Measurements from ENCODE around the gene CLASRP.

Gene CLASRP

DNA sequence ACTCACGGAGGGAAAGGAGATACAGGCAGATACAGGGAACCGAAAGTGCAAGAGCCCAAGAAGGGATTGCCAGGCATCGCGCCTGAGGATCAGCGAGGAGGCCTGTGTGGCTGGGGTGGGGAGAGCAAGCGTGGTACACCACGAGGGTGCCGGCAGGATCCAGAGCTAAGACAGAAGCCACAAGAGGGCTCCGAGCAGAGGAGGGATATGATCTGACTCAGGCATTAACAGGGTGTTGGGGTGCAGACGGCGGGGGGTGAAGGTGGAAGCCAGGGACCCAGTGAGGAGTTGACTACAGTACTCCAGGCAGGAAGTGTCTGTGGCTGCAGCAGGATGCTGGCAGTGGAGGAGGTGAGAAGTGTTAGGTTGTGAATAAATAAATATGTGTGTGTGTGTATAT lies 48.7 kb downstream of the CLASRP start:
- no CpG with 5 or more reads among the region's 11 CpGs for WGBS (ENCODE audit: extremely low coverage, insufficient coverage, low lambda C conversion rate)
- H3K4me2 ChIP-seq (ENCODE audit: low read length), result no peak overlapping the region
- no peak overlapping the region for H2BK15ac ChIP-seq (replicated peaks; ENCODE audit: low read depth)
- H3K79me2 ChIP-seq (ENCODE audit: control insufficient read depth, insufficient read depth, low read length), result peaks cover 9% of the 10 kb centered on the region
- H3K79me1 ChIP-seq (ENCODE audit: low read length), result peaks cover 8% of the 10 kb centered on the region
- H2AK5ac ChIP-seq (ENCODE audit: low read length), result no peak overlapping the region
- H3K23ac ChIP-seq (ENCODE audit: low read length), result no peak overlapping the region
- no peak overlapping the region for H2BK5ac ChIP-seq (ENCODE audit: low read length)
- H3K4me3 ChIP-seq (ENCODE audit: low read length), result no peak overlapping the region
- H4K5ac ChIP-seq (ENCODE audit: low read length), result no peak overlapping the region
- DNase-seq, result no peak
- H3K27me3 ChIP-seq (ENCODE audit: insufficient read depth, low read length, poor library complexity), result no peaks in the 10 kb centered on the region
- no peak overlapping the region for H3K4ac ChIP-seq (ENCODE audit: low read depth, low read length)
- H4K8ac ChIP-seq (ENCODE audit: low read depth, low read length), result no peak overlapping the region
- H3K27ac ChIP-seq (ENCODE audit: low read depth, low read length), result no peak overlapping the region
- no peak overlapping the region for H3K18ac ChIP-seq (ENCODE audit: low read length)
- H2BK120ac ChIP-seq (ENCODE audit: low read depth, low read length), result no peak overlapping the region
- H3K56ac ChIP-seq (ENCODE audit: low read length), result no peak overlapping the region
- peaks cover 2% of the 10 kb centered on the region for H3K4me1 ChIP-seq (ENCODE audit: control insufficient read depth, low read depth, low read length)
- no peaks in the 10 kb centered on the region for H3K36me3 ChIP-seq (ENCODE audit: control insufficient read depth, insufficient read depth, low read length)
- no peak overlapping the region for H3K9ac ChIP-seq (ENCODE audit: low read length)

DNA sequence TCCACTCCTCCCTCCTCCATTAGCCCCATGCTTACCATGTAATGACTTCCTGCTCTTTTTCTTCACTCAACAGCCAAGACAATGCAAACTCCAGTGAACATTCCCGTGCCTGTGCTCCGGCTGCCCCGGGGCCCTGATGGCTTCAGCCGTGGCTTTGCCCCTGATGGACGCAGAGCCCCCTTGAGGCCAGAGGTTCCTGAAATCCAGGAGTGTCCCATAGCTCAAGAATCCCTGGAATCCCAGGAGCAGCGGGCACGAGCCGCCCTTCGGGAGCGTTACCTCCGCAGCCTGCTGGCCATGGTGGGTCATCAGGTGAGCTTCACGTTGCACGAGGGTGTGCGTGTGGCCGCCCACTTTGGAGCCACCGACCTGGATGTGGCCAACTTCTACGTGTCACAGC lies 51.2 kb downstream of the CLASRP start:
- Histone ChIP-seq H3K36me3 (ENCODE audit: control insufficient read depth, insufficient read depth, low read length) (no peaks in the 10 kb centered on the region), H2AK5ac (ENCODE audit: low read length) (no peak overlapping the region), H3K79me2 (ENCODE audit: control insufficient read depth, insufficient read depth, low read length) (peaks cover 25% of the 10 kb centered on the region), H3K23ac (ENCODE audit: low read length) (no peak overlapping the region), H2BK120ac (ENCODE audit: low read depth, low read length) (no peak overlapping the region), H3K27ac (ENCODE audit: low read depth, low read length) (no peak overlapping the region), H3K18ac (ENCODE audit: low read length) (no peak overlapping the region), H4K8ac (ENCODE audit: low read depth, low read length) (no peak overlapping the region), H3K4ac (ENCODE audit: low read depth, low read length) (no peak overlapping the region), H3K4me2 (ENCODE audit: low read length) (no peak overlapping the region), H3K56ac (ENCODE audit: low read length) (no peak overlapping the region), H3K4me3 (ENCODE audit: low read length) (no peak overlapping the region), H4K5ac (ENCODE audit: low read length) (no peak overlapping the region), H3K4me1 (ENCODE audit: control insufficient read depth, low read depth, low read length) (peaks cover 2% of the 10 kb centered on the region), H3K27me3 (ENCODE audit: insufficient read depth, low read length, poor library complexity) (no peaks in the 10 kb centered on the region), H3K79me1 (ENCODE audit: low read length) (peaks cover 18% of the 10 kb centered on the region), H2BK15ac (replicated peaks; ENCODE audit: low read depth) (no peak overlapping the region), H2BK5ac (ENCODE audit: low read length) (no peak overlapping the region), H3K9ac (ENCODE audit: low read length) (no peak overlapping the region)
- WGBS (ENCODE audit: extremely low coverage, insufficient coverage, low lambda C conversion rate), result no CpG with 5 or more reads among the region's 17 CpGs
- peak; percentile 84 for DNase-seq

DNA sequence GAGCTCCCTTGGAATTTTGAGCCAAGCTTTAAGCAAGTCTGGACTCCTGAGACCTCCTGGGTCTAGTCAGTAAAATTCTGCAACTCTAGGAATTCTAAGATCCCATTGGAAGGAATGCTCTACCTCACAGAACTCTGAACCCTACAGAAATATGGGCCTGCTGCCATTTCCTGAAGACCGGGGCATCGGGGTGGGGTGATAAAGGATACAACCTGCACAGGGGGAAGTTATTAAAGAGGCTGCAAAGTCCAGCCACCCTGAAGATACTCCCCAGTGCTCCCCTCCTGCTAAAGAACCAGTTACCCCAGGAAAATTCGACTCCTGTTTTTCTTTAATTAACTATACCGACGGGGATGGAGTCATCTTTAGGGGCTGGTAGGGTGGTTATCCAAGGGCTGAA lies 51.8 kb downstream of the CLASRP start:
- H3K36me3 ChIP-seq (ENCODE audit: control insufficient read depth, insufficient read depth, low read length), result no peaks in the 10 kb centered on the region
- H3K4me3 ChIP-seq (ENCODE audit: low read length), result no peak overlapping the region
- DNase-seq, result no peak
- no peak overlapping the region for H3K56ac ChIP-seq (ENCODE audit: low read length)
- H3K27ac ChIP-seq (ENCODE audit: low read depth, low read length), result no peak overlapping the region
- no peak overlapping the region for H2BK120ac ChIP-seq (ENCODE audit: low read depth, low read length)
- no peak overlapping the region for H3K4me2 ChIP-seq (ENCODE audit: low read length)
- H3K4me1 ChIP-seq (ENCODE audit: control insufficient read depth, low read depth, low read length), result peaks cover 2% of the 10 kb centered on the region
- H3K18ac ChIP-seq (ENCODE audit: low read length), result no peak overlapping the region
- no peaks in the 10 kb centered on the region for H3K27me3 ChIP-seq (ENCODE audit: insufficient read depth, low read length, poor library complexity)
- no peak overlapping the region for H2BK15ac ChIP-seq (replicated peaks; ENCODE audit: low read depth)
- no peak overlapping the region for H2BK5ac ChIP-seq (ENCODE audit: low read length)
- no peak overlapping the region for H3K23ac ChIP-seq (ENCODE audit: low read length)
- H3K79me1 ChIP-seq (ENCODE audit: low read length), result peaks cover 16% of the 10 kb centered on the region
- H3K79me2 ChIP-seq (ENCODE audit: control insufficient read depth, insufficient read depth, low read length), result peaks cover 28% of the 10 kb centered on the region
- no peak overlapping the region for H3K9ac ChIP-seq (ENCODE audit: low read length)
- H3K4ac ChIP-seq (ENCODE audit: low read depth, low read length), result no peak overlapping the region
- no peak overlapping the region for H2AK5ac ChIP-seq (ENCODE audit: low read length)
- H4K5ac ChIP-seq (ENCODE audit: low read length), result no peak overlapping the region
- no peak overlapping the region for H4K8ac ChIP-seq (ENCODE audit: low read depth, low read length)
- no CpG with 5 or more reads among the region's 5 CpGs for WGBS (ENCODE audit: extremely low coverage, insufficient coverage, low lambda C conversion rate)

DNA sequence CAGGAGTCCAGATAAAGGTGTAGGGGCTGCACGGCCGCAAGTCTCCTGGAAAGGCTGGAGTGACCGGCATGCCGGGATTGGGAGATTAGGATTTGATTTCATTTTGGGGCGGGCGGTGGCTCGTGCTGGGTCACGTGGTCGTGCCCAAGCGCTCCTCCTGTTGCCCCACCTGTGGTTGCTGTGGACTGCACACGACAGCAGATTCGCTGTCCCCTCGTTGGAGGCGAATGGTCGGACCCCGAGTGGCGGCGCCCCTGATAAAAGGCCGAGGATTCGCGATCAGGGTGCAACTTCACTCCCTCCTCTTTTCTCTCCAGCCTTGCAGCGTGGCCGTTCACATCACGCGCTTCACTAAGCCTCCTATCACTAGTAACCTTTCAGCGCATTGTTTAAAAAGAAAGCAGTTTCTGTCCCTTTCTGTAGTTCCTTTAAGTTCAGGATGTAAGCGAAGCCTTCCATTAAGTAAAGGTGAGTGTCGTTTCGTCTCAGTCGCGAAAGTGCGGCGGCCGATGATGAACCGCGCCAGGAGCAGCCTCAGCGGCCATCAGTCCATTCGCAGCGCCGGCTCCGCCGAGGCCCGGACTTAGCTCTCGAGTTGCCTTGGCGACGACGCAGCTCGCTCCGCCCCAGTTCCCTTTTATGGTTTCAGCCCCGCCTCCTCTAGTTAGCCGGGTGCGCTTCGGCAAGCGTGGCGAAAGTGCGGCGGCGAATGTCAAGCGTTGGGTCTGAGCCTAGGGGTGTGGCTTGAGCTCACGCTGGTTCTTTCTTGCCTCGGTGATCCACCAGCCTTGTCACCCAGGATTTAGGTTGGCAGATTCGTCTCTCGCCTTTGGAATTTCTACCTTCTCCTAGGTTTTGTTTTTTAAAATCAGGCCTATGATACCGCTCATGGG lies 52.4 kb downstream of the CLASRP start:
- Histone ChIP-seq H3K4ac (ENCODE audit: low read depth, low read length) (no peak overlapping the region), H3K27ac (ENCODE audit: low read depth, low read length) (peak overlapping the region; percentile 48), H2AK5ac (ENCODE audit: low read length) (no peak overlapping the region), H3K23ac (ENCODE audit: low read length) (no peak overlapping the region), H3K18ac (ENCODE audit: low read length) (no peak overlapping the region), H3K9ac (ENCODE audit: low read length) (peak overlapping the region; percentile 78), H3K27me3 (ENCODE audit: insufficient read depth, low read length, poor library complexity) (no peaks in the 10 kb centered on the region), H2BK120ac (ENCODE audit: low read depth, low read length) (no peak overlapping the region), H4K8ac (ENCODE audit: low read depth, low read length) (no peak overlapping the region), H3K4me2 (ENCODE audit: low read length) (peak overlapping the region; percentile 96), H3K4me1 (ENCODE audit: control insufficient read depth, low read depth, low read length) (peaks cover 1% of the 10 kb centered on the region), H4K5ac (ENCODE audit: low read length) (peak overlapping the region; percentile 71), H3K56ac (ENCODE audit: low read length) (peak overlapping the region; percentile 96), H3K36me3 (ENCODE audit: control insufficient read depth, insufficient read depth, low read length) (no peaks in the 10 kb centered on the region), H3K4me3 (ENCODE audit: low read length) (peak overlapping the region; percentile 53), H3K79me1 (ENCODE audit: low read length) (peaks cover 19% of the 10 kb centered on the region), H2BK5ac (ENCODE audit: low read length) (no peak overlapping the region), H3K79me2 (ENCODE audit: control insufficient read depth, insufficient read depth, low read length) (peaks cover 33% of the 10 kb centered on the region), H2BK15ac (replicated peaks; ENCODE audit: low read depth) (no peak overlapping the region)
- no CpG with 5 or more reads among the region's 64 CpGs for WGBS (ENCODE audit: extremely low coverage, insufficient coverage, low lambda C conversion rate)
- peak; percentile 99 for DNase-seq

DNA sequence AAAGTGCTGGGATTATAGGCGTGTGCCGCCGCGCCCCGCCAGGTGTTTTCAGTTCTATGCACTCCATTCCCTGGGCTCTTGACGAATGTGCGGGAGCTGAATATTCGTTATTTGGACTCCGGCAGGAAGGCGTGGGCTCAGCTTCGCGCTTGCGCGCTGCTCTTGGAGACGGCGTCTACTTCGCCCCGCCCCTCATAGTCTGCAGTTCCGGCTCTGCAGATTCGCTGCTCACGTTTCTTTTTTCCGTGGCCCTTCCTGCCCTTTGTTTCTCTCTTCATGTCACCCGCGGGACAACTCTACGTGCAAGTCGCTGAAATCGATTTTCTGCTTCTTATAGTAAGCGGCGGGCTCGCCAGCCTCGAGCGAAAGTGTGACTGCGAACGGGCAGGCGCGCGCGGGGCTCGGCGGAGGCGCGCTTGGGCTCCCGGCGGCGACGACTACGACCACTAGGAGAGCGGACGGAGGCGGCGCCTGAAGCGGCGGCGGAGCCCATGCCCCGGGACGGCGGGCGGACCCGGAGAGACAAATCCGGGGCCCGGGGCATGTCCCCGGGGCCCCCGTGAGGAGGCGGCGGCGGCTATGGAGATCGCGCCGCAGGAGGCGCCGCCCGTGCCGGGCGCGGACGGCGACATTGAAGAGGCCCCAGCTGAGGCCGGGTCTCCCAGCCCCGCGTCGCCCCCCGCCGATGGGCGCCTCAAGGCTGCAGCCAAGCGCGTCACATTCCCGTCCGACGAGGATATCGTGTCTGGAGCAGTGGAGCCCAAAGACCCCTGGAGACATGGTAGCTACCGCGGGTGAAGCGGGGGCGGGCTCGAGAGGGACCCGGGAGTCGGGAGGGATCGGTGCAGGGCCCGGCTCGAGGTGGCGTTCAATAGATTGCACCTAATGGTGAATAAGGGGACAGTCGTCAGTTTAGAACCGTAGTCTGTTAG lies 54.2 kb downstream of the CLASRP start, which contains the start of gene PPP1R37:
TSS of gene PPP1R37 (plus strand) at position 433 of the 932 bp plus-strand sequence. CDS start at position 580, 147 bp downstream.
- Histone ChIP-seq H3K4me2 (ENCODE audit: low read length) (peak within 1 kb of the TSS; percentile 100), H3K79me1 (ENCODE audit: low read length) (peaks cover 26% of the 10 kb centered on the region), H4K5ac (ENCODE audit: low read length) (no peak within 1 kb of the TSS)

More for the DNA sequence above, 54.2 kb downstream of the CLASRP start, which contains the start of gene PPP1R37:
- H3K4ac ChIP-seq (ENCODE audit: low read depth, low read length), result peak within 1 kb of the TSS; percentile 64
- peaks cover 50% of the 10 kb centered on the region for H3K79me2 ChIP-seq (ENCODE audit: control insufficient read depth, insufficient read depth, low read length)
- no peak within 1 kb of the TSS for H3K23ac ChIP-seq (ENCODE audit: low read length)
- H3K56ac ChIP-seq (ENCODE audit: low read length), result peak within 1 kb of the TSS; percentile 96
- DNase-seq, result peak; percentile 99
- H3K36me3 ChIP-seq (ENCODE audit: control insufficient read depth, insufficient read depth, low read length), result no peaks in the 10 kb centered on the region
- H3K27me3 ChIP-seq (ENCODE audit: insufficient read depth, low read length, poor library complexity), result no peaks in the 10 kb centered on the region
- peak within 1 kb of the TSS; percentile 75 for H2BK5ac ChIP-seq (ENCODE audit: low read length)
- H3K4me1 ChIP-seq (ENCODE audit: control insufficient read depth, low read depth, low read length), result peaks cover 3% of the 10 kb centered on the region
- H3K27ac ChIP-seq (ENCODE audit: low read depth, low read length), result peak within 1 kb of the TSS; percentile 75
- H2BK120ac ChIP-seq (ENCODE audit: low read depth, low read length), result no peak within 1 kb of the TSS
- no peak within 1 kb of the TSS for H4K8ac ChIP-seq (ENCODE audit: low read depth, low read length)
- H2BK15ac ChIP-seq (replicated peaks; ENCODE audit: low read depth), result no peak within 1 kb of the TSS
- peak within 1 kb of the TSS; percentile 81 for H3K18ac ChIP-seq (ENCODE audit: low read length)
- H2AK5ac ChIP-seq (ENCODE audit: low read length), result peak within 1 kb of the TSS; percentile 59
- no CpG with 5 or more reads among the region's 103 CpGs for WGBS (ENCODE audit: extremely low coverage, insufficient coverage, low lambda C conversion rate)
- peak within 1 kb of the TSS; percentile 93 for H3K9ac ChIP-seq (ENCODE audit: low read length)
- H3K4me3 ChIP-seq (ENCODE audit: low read length), result peak within 1 kb of the TSS; percentile 81

Data from mesendoderm (in vitro differentiated cells).